Measurements from ENCODE around the gene NAV2. TPM values are rescaled to one million over a fixed set of nuclear protein-coding genes. Genes with fewer than 3 reads are reported as not detected.
A peak's percentile ranks its signal among the peaks of the same experiment; 100 is the strongest.

Gene NAV2
- total and polyA plus RNA-seq, 2 donors from 2014 or later: 5.9 to 37.7 TPM

DNA sequence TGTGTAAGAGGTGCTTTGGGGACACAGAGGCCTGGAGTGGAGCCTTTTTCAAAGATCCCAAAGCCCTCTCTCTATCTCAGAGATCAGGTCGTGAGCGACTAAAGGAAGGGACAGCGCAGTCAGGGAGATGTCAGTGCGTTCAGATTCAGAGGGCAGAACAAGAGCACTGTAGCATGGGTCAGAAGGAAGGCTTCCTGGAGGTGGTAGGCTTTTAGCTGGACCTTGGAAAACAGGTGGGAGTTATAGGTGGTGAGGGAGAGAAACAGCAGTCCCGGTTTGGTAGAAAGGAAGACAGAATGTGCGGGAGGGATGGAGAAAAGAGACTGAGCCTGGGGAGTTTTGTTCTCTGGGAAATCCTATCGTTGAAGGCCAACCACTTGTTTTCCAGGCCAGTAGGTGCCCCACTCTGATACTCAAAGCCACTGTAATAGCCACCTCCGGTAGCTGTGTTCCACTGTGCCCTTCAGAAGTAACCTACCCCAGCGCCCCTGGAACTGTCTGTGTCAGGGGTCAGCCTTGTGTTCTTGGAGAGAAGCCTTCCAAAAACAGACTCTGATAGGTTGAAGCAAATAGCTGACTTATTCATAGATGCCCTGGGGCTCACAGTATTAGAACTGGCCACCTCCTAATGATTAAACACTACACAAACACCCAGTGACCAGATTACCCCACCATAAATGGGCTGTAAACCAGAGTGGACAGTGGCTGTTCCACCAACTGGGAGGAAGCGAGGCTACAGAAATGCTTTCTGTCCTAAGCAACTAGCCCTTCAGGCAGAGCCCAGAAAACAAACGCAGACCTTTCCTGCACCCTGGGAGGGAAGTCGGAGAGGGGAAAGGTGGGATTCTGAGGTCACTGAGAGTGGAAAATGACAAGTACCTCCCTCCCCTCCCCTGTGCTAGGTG is 289.9 kb downstream of the NAV2 start:
- Histone ChIP-seq H3K27ac (ENCODE audit: low read depth in 2 of 2, low read length in 2 of 2) (peak overlapping the region; percentile 51 to 82), H3K9ac (ENCODE audit: low read length in 3 of 3) (peak overlapping the region in 1 of 3 donors; percentile 59), H3K27me3 (ENCODE audit: control insufficient read depth, insufficient read depth, low read length) (no peaks in the 10 kb centered on the region), H3K4me1 (ENCODE audit: control insufficient read depth in 2 of 3, insufficient read depth in 2 of 3, low read depth in 1 of 3, low read length in 3 of 3) (peaks cover 5 to 16% (median 13%) of the 10 kb centered on the region in 3 donors), H3K36me3 (ENCODE audit: control insufficient read depth in 2 of 3, insufficient read depth in 3 of 3, low read length in 3 of 3) (no peaks in the 10 kb centered on the region), H3K4me3 (ENCODE audit: low read length in 3 of 3) (no peak overlapping the region), H3K9me3 (ENCODE audit: control insufficient read depth in 2 of 3, insufficient read depth in 1 of 3, low read length in 3 of 3) (no peaks in the 10 kb centered on the region)
- intact Hi-C loops (cut with DNase I): no loop called here
- DNase-seq: peak in 3 of 5 donors; percentile 48 to 65 (median 63)
- TF ChIP-seq, protein P1, sequence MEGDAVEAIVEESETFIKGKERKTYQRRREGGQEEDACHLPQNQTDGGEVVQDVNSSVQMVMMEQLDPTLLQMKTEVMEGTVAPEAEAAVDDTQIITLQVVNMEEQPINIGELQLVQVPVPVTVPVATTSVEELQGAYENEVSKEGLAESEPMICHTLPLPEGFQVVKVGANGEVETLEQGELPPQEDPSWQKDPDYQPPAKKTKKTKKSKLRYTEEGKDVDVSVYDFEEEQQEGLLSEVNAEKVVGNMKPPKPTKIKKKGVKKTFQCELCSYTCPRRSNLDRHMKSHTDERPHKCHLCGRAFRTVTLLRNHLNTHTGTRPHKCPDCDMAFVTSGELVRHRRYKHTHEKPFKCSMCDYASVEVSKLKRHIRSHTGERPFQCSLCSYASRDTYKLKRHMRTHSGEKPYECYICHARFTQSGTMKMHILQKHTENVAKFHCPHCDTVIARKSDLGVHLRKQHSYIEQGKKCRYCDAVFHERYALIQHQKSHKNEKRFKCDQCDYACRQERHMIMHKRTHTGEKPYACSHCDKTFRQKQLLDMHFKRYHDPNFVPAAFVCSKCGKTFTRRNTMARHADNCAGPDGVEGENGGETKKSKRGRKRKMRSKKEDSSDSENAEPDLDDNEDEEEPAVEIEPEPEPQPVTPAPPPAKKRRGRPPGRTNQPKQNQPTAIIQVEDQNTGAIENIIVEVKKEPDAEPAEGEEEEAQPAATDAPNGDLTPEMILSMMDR (IDR thresholded peaks at IDR 0.05; ENCODE audit: borderline replicate concordance, extremely low read depth, insufficient read depth): no peak
- FAIRE-seq: peak; percentile 11

DNA sequence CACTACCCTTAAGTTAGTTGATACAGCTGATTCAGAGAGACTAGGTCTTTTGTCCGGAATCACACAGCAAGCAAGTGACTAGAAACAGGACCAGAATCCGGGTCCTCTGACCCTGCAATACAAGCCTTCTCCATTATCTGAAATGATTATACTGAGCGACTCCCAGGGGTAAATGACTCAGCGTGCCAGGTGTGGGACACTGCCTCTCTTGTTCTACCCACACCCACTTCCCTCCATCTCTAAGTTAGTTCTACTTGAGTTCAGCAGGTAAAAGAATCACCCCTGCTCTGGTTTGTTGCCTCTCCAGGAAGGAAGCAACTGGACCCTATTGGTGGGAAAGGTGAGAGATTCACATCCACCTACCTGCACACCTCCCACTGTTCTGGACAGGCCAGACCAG is 290.7 kb downstream of the NAV2 start:
- Histone ChIP-seq H3K4me1 (ENCODE audit: control insufficient read depth in 2 of 3, insufficient read depth in 2 of 3, low read depth in 1 of 3, low read length in 3 of 3) (peaks cover 5 to 16% (median 14%) of the 10 kb centered on the region in 3 donors), H3K4me3 (ENCODE audit: low read length in 3 of 3) (no peak overlapping the region), H3K36me3 (ENCODE audit: control insufficient read depth in 2 of 3, insufficient read depth in 3 of 3, low read length in 3 of 3) (no peaks in the 10 kb centered on the region), H3K27me3 (ENCODE audit: control insufficient read depth, insufficient read depth, low read length) (no peaks in the 10 kb centered on the region), H3K27ac (ENCODE audit: low read depth in 2 of 2, low read length in 2 of 2) (peak overlapping the region; percentile 39 to 59), H3K9ac (ENCODE audit: low read length in 3 of 3) (peak overlapping the region in 1 of 3 donors; percentile 0), H3K9me3 (ENCODE audit: control insufficient read depth in 2 of 3, insufficient read depth in 1 of 3, low read length in 3 of 3) (no peaks in the 10 kb centered on the region)
- no peak for FAIRE-seq
- TF ChIP-seq, protein P1 (IDR thresholded peaks at IDR 0.05; ENCODE audit: borderline replicate concordance, extremely low read depth, insufficient read depth): no peak
- no peak for DNase-seq
- intact Hi-C loops (cut with DNase I): no loop called here

DNA sequence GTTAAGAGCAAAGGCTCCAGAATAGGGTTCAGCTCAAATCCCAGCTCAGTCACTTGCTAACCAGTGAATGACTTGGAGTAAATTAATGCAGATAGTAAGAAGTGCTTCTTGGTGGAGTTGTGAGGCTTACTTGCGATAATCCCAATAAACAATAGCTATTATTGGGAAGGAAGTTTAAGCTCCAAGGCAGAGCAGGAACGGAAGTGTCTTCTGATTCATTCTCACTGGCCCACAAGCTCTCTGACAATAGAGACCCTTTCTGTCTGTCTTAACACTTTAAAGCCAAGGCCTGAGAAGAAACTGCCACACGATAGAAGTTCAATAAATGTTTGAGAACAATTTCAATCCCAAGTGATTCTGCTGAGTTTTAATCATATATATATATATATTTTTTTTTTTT is 292.2 kb downstream of the NAV2 start:
- no peak for FAIRE-seq
- intact Hi-C loops (cut with DNase I): no loop called here
- H3K4me1 ChIP-seq (ENCODE audit: control insufficient read depth in 2 of 3, insufficient read depth in 2 of 3, low read depth in 1 of 3, low read length in 3 of 3): peaks cover 5 to 16% (median 15%) of the 10 kb centered on the region in 3 donors
- TF ChIP-seq, protein P1 (IDR thresholded peaks at IDR 0.05; ENCODE audit: borderline replicate concordance, extremely low read depth, insufficient read depth): no peak
- no peaks in the 10 kb centered on the region for H3K27me3 ChIP-seq (ENCODE audit: control insufficient read depth, insufficient read depth, low read length)
- H3K27ac ChIP-seq (ENCODE audit: low read depth in 2 of 2, low read length in 2 of 2): no peak overlapping the region
- H3K9me3 ChIP-seq (ENCODE audit: control insufficient read depth in 2 of 3, insufficient read depth in 1 of 3, low read length in 3 of 3): no peaks in the 10 kb centered on the region
- no peak for DNase-seq
- H3K9ac ChIP-seq (ENCODE audit: low read length in 3 of 3): no peak overlapping the region
- no peaks in the 10 kb centered on the region for H3K36me3 ChIP-seq (ENCODE audit: control insufficient read depth in 2 of 3, insufficient read depth in 3 of 3, low read length in 3 of 3)
- H3K4me3 ChIP-seq (ENCODE audit: low read length in 3 of 3): no peak overlapping the region

All from kidney (tissue), 14 donors.